ENCODE results near the gene SYPL1. TPM values are rescaled to one million over a fixed set of nuclear protein-coding genes. Genes with fewer than 3 reads are reported as not detected.

The SYPL1 gene
- total RNA-seq, 1 experiment from 2014 or later: 98.3 TPM

DNA sequence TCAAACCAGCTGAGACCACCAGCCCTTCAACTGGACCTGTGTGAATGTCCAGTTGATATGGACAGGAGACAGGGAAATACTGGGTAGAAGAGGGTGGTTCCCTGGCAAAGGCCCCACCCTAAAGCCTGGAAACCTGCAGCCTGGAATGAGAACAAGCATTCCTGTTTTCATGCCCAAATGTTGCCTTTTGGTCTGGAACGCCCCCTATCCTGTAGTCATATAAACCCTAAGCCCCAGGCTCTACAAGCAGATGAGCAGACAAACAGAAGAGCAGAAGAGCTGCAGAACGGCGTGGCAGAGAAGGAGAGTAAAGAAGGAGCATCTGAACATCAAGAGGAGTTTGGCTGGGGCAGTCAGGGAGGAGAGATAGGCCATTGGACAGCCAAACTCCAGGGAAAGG, 38.4 kb downstream of the SYPL1 start:
- Histone ChIP-seq H3K27ac (ENCODE audit: low read length) (no peak overlapping the region; the same call in 1 of the 2 replicates), H3K36me3 (ENCODE audit: control insufficient read depth, insufficient read depth, low read length) (no peaks in the 10 kb centered on the region), H3K4me1 (ENCODE audit: control insufficient read depth, insufficient read depth, low read length) (peaks cover 17% of the 10 kb centered on the region), H3K27me3 (ENCODE audit: control insufficient read depth, insufficient read depth, low read length) (no peaks in the 10 kb centered on the region), H3K4me3 (ENCODE audit: low read depth in 2 of 2, low read length in 2 of 2) (no peak overlapping the region), H3K9me3 (ENCODE audit: control insufficient read depth, insufficient read depth, low read depth, low read length) (no peaks in the 10 kb centered on the region)
- DNase-seq (ENCODE audit: low read depth, low spot score) (no peak), ATAC-seq (no peak)
- ChIA-PET CTCF (no interaction called here), POLR2A (no interaction called here)
- intact Hi-C loops (cut with micrococcal nuclease; ENCODE audit: unreplicated experiment) (no loop called here), in situ Hi-C loops (cut with HindIII; ENCODE audit: low pct_unique_long_range_greater_than_20kb, low sequenced_read_pairs) (loop anchor here (25.0 kb wide), 1 partner anchor 89 kb away; no protein-coding TSS in a partner anchor)
- no TSS peak for BruUV-seq (replicated peaks)
- no peak for TF ChIP-seq POLR2AphosphoS5 (IDR thresholded peaks at IDR 0.05; ENCODE audit: low read depth, low read length)
- no peak for TF ChIP-seq TCF7L2 (IDR thresholded peaks at IDR 0.05; ENCODE audit: low read depth, low read length)
- TF ChIP-seq, protein P1, sequence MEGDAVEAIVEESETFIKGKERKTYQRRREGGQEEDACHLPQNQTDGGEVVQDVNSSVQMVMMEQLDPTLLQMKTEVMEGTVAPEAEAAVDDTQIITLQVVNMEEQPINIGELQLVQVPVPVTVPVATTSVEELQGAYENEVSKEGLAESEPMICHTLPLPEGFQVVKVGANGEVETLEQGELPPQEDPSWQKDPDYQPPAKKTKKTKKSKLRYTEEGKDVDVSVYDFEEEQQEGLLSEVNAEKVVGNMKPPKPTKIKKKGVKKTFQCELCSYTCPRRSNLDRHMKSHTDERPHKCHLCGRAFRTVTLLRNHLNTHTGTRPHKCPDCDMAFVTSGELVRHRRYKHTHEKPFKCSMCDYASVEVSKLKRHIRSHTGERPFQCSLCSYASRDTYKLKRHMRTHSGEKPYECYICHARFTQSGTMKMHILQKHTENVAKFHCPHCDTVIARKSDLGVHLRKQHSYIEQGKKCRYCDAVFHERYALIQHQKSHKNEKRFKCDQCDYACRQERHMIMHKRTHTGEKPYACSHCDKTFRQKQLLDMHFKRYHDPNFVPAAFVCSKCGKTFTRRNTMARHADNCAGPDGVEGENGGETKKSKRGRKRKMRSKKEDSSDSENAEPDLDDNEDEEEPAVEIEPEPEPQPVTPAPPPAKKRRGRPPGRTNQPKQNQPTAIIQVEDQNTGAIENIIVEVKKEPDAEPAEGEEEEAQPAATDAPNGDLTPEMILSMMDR (IDR thresholded peaks at IDR 0.05): no peak
- TF ChIP-seq, protein P2, sequence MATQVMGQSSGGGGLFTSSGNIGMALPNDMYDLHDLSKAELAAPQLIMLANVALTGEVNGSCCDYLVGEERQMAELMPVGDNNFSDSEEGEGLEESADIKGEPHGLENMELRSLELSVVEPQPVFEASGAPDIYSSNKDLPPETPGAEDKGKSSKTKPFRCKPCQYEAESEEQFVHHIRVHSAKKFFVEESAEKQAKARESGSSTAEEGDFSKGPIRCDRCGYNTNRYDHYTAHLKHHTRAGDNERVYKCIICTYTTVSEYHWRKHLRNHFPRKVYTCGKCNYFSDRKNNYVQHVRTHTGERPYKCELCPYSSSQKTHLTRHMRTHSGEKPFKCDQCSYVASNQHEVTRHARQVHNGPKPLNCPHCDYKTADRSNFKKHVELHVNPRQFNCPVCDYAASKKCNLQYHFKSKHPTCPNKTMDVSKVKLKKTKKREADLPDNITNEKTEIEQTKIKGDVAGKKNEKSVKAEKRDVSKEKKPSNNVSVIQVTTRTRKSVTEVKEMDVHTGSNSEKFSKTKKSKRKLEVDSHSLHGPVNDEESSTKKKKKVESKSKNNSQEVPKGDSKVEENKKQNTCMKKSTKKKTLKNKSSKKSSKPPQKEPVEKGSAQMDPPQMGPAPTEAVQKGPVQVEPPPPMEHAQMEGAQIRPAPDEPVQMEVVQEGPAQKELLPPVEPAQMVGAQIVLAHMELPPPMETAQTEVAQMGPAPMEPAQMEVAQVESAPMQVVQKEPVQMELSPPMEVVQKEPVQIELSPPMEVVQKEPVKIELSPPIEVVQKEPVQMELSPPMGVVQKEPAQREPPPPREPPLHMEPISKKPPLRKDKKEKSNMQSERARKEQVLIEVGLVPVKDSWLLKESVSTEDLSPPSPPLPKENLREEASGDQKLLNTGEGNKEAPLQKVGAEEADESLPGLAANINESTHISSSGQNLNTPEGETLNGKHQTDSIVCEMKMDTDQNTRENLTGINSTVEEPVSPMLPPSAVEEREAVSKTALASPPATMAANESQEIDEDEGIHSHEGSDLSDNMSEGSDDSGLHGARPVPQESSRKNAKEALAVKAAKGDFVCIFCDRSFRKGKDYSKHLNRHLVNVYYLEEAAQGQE (IDR thresholded peaks at IDR 0.05; ENCODE audit: insufficient read depth in 1 of 2, low read depth in 2 of 2, low read length in 1 of 2): no peak
- no peak for TF ChIP-seq SIN3A (IDR thresholded peaks at IDR 0.05; ENCODE audit: borderline replicate concordance, insufficient read depth, low read depth, low read length)

DNA sequence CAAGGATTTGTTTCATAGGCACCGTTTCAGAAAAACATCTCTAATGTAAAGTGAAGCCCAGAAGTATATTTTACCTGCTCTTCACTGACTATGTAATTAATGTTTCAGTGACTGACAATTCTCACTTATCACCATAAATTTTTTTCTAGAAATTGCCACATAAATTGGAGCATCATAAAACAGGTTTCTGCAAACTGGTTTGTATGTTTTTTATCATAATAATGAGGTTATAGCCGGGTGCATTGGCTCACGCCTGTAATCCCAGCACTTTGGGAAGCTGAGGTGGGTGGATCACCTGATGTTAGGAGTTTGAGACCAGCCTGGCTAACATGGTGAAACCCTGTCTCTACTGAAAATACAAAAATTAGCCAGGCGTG, 39.4 kb downstream of the SYPL1 start:
- DNase-seq (ENCODE audit: low read depth, low spot score): no peak
- intact Hi-C loops (cut with micrococcal nuclease; ENCODE audit: unreplicated experiment) (no loop called here), in situ Hi-C loops (cut with HindIII; ENCODE audit: low pct_unique_long_range_greater_than_20kb, low sequenced_read_pairs) (loop anchor here (25.0 kb wide), 1 partner anchor 90 kb away; no protein-coding TSS in a partner anchor)
- H3K4me3 ChIP-seq (ENCODE audit: low read depth in 2 of 2, low read length in 2 of 2): no peak overlapping the region
- no peaks in the 10 kb centered on the region for H3K36me3 ChIP-seq (ENCODE audit: control insufficient read depth, insufficient read depth, low read length)
- CTCF ChIA-PET: no interaction called here
- BruUV-seq (replicated peaks): no TSS peak
- H3K27ac ChIP-seq (ENCODE audit: low read length): no peak overlapping the region
- TF ChIP-seq SIN3A (IDR thresholded peaks at IDR 0.05; ENCODE audit: borderline replicate concordance, insufficient read depth, low read depth, low read length) (no peak), POLR2AphosphoS5 (IDR thresholded peaks at IDR 0.05; ENCODE audit: low read depth, low read length) (no peak), TCF7L2 (IDR thresholded peaks at IDR 0.05; ENCODE audit: low read depth, low read length) (no peak)
- TF ChIP-seq, protein P2 (IDR thresholded peaks at IDR 0.05; ENCODE audit: insufficient read depth in 1 of 2, low read depth in 2 of 2, low read length in 1 of 2): no peak
- TF ChIP-seq, protein P1 (IDR thresholded peaks at IDR 0.05): no peak
- H3K9me3 ChIP-seq (ENCODE audit: control insufficient read depth, insufficient read depth, low read depth, low read length): no peaks in the 10 kb centered on the region
- POLR2A ChIA-PET: no interaction called here
- no peaks in the 10 kb centered on the region for H3K27me3 ChIP-seq (ENCODE audit: control insufficient read depth, insufficient read depth, low read length)
- H3K4me1 ChIP-seq (ENCODE audit: control insufficient read depth, insufficient read depth, low read length): peaks cover 17% of the 10 kb centered on the region
- no peak for ATAC-seq

Measured in Panc1 (cell line).